ENCODE results near the gene TLE1. TPM values are rescaled to one million over a fixed set of nuclear protein-coding genes. Genes with fewer than 3 reads are reported as not detected.

TLE1 gene
- total and polyA plus RNA-seq, 9 of the 15 experiments (the other 6 are each of a cell fraction or from before 2014, with no cell fraction given), result 0.11 TPM; not detected in 8

DNA sequence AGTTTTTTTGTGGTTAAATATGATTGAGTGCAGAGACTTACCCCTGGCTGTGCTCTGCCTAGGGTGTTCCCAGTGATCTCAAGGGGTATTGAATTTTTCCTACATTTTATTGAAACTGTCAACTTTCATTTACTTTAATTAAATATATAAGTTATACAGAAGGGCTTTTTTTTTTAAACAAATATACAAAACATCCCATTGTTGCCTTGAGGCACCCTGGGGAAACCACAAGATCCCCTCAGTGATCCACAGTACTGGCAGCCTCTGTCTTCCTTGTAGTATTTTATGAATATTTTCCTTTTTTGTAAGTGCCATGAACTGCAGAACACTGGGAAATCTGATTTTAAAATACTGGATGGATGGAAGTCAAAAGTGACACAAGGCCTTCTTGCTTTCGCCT is 123.7 kb downstream of the TLE1 start:
- CTCF ChIA-PET (ENCODE audit: low intra/inter-chr PET ratio), result no interaction called here
- BruUV-seq (replicated peaks), result no TSS peak

DNA sequence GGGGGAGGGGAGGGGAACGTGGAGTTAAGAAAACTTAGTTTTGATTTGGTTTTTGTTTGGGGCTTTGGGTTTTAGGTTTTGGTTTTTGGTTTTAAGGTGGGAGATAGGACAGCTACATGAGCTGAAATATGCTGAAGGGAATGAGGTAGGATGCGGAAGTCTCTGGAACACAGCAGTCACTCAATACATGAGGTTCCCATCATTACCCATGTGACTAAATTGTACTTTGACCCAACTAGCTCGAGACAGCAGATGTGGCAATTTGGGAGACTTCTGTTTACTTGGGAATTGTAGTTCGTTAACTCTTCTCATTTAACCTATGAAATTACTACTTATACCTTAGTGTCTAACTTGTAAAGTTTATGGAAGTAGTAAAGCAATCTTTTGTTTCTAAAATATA is 124.2 kb downstream of the TLE1 start:
- no peak for ATAC-seq
- no peaks in the 10 kb centered on the region for H3K36me3 ChIP-seq (ENCODE audit: control insufficient read depth, insufficient read depth, low read length)
- DNase-seq (ENCODE audit: extremely low read depth in 1 of 4, low spot score in 3 of 4), result no peak
- no peak for FAIRE-seq
- intact Hi-C loops (cut with micrococcal nuclease) (no loop called here), in situ Hi-C loops (cut with MboI) (no loop called here)
- no peaks in the 10 kb centered on the region for H3K27me3 ChIP-seq (ENCODE audit: control insufficient read depth in 2 of 2, insufficient read depth in 2 of 2, low read length in 2 of 2)
- no peak overlapping the region for H3K4me2 ChIP-seq (ENCODE audit: insufficient read depth, low read length)
- H4K20me1 ChIP-seq (replicated peaks; ENCODE audit: control insufficient read depth, insufficient read depth, low read length), result no peaks in the 10 kb centered on the region
- no peaks in the 10 kb centered on the region for H3K9me1 ChIP-seq (ENCODE audit: control insufficient read depth, insufficient read depth, low read length)
- no peak overlapping the region for H3K9ac ChIP-seq (ENCODE audit: insufficient read depth in 1 of 2, low read depth in 2 of 2, low read length in 2 of 2)
- H3K9me3 ChIP-seq (replicated peaks; ENCODE audit: control insufficient read depth, insufficient read depth, low read depth, low read length), result no peaks in the 10 kb centered on the region
- H3K4me1 ChIP-seq (replicated peaks in 1 of 2; ENCODE audit: control insufficient read depth in 2 of 2, insufficient read depth in 2 of 2, low read length in 2 of 2), result no peaks in the 10 kb centered on the region
- H3K27ac ChIP-seq (ENCODE audit: extremely low read depth, low read depth, low read length), result no peak overlapping the region
- no TSS peak for BruUV-seq (replicated peaks)
- no peak overlapping the region for H2AFZ ChIP-seq (ENCODE audit: low read depth, low read length)
- CTCF ChIA-PET (ENCODE audit: low intra/inter-chr PET ratio), result no interaction called here
- H3K4me3 ChIP-seq, result no peak overlapping the region
- WGBS (ENCODE audit: insufficient coverage, low coverage, missing lambda C conversion rate), result 0% methylated on average over 2 of the region's 4 CpGs
- POLR2A ChIA-PET, result no interaction called here
- H3K79me2 ChIP-seq (ENCODE audit: control insufficient read depth, insufficient read depth, low read length), result no peaks in the 10 kb centered on the region
- TF ChIP-seq SRSF7 (optimal IDR thresholded peaks at IDR 0.05; ENCODE audit: low read depth, low read length) (no peak), ZNF561 (CRISPR knock-in tag; conservative IDR thresholded peaks at IDR 0.05) (no peak), GABPB1 (CRISPR knock-in tag; IDR thresholded peaks at IDR 0.05) (no peak), GTF2E2 (tag; IDR thresholded peaks at IDR 0.05) (no peak), SMAD2 (IDR thresholded peaks at IDR 0.05; ENCODE audit: low read depth, low read length) (no peak), STAT5B (CRISPR knock-in tag; IDR thresholded peaks at IDR 0.05) (no peak)
- TF ChIP-seq, protein P1, sequence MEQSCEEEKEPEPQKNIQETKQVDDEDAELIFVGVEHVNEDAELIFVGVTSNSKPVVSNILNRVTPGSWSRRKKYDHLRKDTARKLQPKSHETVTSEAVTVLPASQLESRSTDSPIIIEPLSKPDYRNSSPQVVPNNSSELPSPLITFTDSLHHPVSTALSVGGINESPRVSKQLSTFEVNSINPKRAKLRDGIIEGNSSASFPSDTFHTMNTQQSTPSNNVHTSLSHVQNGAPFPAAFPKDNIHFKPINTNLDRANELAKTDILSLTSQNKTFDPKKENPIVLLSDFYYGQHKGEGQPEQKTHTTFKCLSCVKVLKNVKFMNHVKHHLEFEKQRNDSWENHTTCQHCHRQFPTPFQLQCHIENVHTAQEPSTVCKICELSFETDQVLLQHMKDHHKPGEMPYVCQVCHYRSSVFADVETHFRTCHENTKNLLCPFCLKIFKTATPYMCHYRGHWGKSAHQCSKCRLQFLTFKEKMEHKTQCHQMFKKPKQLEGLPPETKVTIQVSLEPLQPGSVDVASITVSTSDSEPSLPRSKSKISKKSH (CRISPR knock-in tag; IDR thresholded peaks at IDR 0.05), result no peak
- TF ChIP-seq, protein P2, sequence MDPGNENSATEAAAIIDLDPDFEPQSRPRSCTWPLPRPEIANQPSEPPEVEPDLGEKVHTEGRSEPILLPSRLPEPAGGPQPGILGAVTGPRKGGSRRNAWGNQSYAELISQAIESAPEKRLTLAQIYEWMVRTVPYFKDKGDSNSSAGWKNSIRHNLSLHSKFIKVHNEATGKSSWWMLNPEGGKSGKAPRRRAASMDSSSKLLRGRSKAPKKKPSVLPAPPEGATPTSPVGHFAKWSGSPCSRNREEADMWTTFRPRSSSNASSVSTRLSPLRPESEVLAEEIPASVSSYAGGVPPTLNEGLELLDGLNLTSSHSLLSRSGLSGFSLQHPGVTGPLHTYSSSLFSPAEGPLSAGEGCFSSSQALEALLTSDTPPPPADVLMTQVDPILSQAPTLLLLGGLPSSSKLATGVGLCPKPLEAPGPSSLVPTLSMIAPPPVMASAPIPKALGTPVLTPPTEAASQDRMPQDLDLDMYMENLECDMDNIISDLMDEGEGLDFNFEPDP (CRISPR knock-in tag; IDR thresholded peaks at IDR 0.05), result no peak
- TF ChIP-seq, protein P3, sequence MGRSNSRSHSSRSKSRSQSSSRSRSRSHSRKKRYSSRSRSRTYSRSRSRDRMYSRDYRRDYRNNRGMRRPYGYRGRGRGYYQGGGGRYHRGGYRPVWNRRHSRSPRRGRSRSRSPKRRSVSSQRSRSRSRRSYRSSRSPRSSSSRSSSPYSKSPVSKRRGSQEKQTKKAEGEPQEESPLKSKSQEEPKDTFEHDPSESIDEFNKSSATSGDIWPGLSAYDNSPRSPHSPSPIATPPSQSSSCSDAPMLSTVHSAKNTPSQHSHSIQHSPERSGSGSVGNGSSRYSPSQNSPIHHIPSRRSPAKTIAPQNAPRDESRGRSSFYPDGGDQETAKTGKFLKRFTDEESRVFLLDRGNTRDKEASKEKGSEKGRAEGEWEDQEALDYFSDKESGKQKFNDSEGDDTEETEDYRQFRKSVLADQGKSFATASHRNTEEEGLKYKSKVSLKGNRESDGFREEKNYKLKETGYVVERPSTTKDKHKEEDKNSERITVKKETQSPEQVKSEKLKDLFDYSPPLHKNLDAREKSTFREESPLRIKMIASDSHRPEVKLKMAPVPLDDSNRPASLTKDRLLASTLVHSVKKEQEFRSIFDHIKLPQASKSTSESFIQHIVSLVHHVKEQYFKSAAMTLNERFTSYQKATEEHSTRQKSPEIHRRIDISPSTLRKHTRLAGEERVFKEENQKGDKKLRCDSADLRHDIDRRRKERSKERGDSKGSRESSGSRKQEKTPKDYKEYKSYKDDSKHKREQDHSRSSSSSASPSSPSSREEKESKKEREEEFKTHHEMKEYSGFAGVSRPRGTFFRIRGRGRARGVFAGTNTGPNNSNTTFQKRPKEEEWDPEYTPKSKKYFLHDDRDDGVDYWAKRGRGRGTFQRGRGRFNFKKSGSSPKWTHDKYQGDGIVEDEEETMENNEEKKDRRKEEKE (IDR thresholded peaks at IDR 0.05; ENCODE audit: borderline replicate concordance in 1 of 2, control insufficient read depth in 1 of 2, low read depth in 2 of 2, low read length in 1 of 2), result no peak

More for the DNA sequence above, 123.7 kb downstream of the TLE1 start:
- intact Hi-C loops (cut with micrococcal nuclease) (no loop called here), in situ Hi-C loops (cut with MboI) (no loop called here)
- 0% methylated on average over 1 of the region's 1 CpG for WGBS (ENCODE audit: insufficient coverage, low coverage, missing lambda C conversion rate)
- Histone ChIP-seq H3K27me3 (ENCODE audit: control insufficient read depth in 2 of 2, insufficient read depth in 2 of 2, low read length in 2 of 2) (no peaks in the 10 kb centered on the region), H3K79me2 (ENCODE audit: control insufficient read depth, insufficient read depth, low read length) (no peaks in the 10 kb centered on the region), H3K9me3 (replicated peaks; ENCODE audit: control insufficient read depth, insufficient read depth, low read depth, low read length) (no peaks in the 10 kb centered on the region), H3K4me2 (ENCODE audit: insufficient read depth, low read length) (no peak overlapping the region), H3K9me1 (ENCODE audit: control insufficient read depth, insufficient read depth, low read length) (no peaks in the 10 kb centered on the region), H3K9ac (ENCODE audit: insufficient read depth in 1 of 2, low read depth in 2 of 2, low read length in 2 of 2) (no peak overlapping the region), H3K4me1 (replicated peaks in 1 of 2; ENCODE audit: control insufficient read depth in 2 of 2, insufficient read depth in 2 of 2, low read length in 2 of 2) (no peaks in the 10 kb centered on the region), H3K27ac (ENCODE audit: extremely low read depth, low read depth, low read length) (no peak overlapping the region), H2AFZ (ENCODE audit: low read depth, low read length) (no peak overlapping the region), H4K20me1 (replicated peaks; ENCODE audit: control insufficient read depth, insufficient read depth, low read length) (no peaks in the 10 kb centered on the region), H3K4me3 (no peak overlapping the region), H3K36me3 (ENCODE audit: control insufficient read depth, insufficient read depth, low read length) (no peaks in the 10 kb centered on the region)
- TF ChIP-seq ZNF766 (CRISPR knock-in tag; conservative IDR thresholded peaks at IDR 0.05) (no peak), ZBTB17 (CRISPR knock-in tag; IDR thresholded peaks at IDR 0.05) (no peak)
- FAIRE-seq (no peak), ATAC-seq (no peak), DNase-seq (ENCODE audit: extremely low read depth in 1 of 4, low spot score in 3 of 4) (no peak)
- POLR2A ChIA-PET, result no interaction called here
